Memory B cell (primary cell): ENCODE results near the gene DDC.

ENCODE experiments used
- ATAC-seq: fragments of 150-1000 bp; cut with Tn5 transposase; 2 replicates; pipeline ENCODE4 v1.10.0; 2021; ENCODE audit warnings: low read depth, mild to moderate bottlenecking, moderate library complexity
- DNase-seq, 2 donors: peaks; one replicate each; pipeline ENCODE4 v3.0.0; 2022; ENCODE audit warnings: low spot score in 2 of 2
- H3K27ac Mint-ChIP-seq: one replicate; pipeline ENCODE4 v1.8.0; 2022; ENCODE audit warnings: mild to moderate bottlenecking, moderate library complexity, mixed read lengths
- H3K27me3 Mint-ChIP-seq: one replicate; pipeline ENCODE4 v1.8.0; 2022; ENCODE audit warnings: mixed read lengths
- H3K36me3 Mint-ChIP-seq: one replicate; pipeline ENCODE4 v1.8.0; 2022; ENCODE audit warnings: mild to moderate bottlenecking, mixed read lengths
- H3K4me1 Mint-ChIP-seq: one replicate; pipeline ENCODE4 v1.8.0; 2022; ENCODE audit warnings: mixed read lengths
- H3K4me3 Mint-ChIP-seq: one replicate; pipeline ENCODE4 v1.8.0; 2022; ENCODE audit warnings: mild to moderate bottlenecking, moderate library complexity, mixed read lengths
- H3K9me3 Mint-ChIP-seq: one replicate; pipeline ENCODE4 v1.8.0; 2022; ENCODE audit warnings: mixed read lengths

The DDC gene

GRCh38 chr7:50486512-50486911, 78.7 kb downstream of the DDC start:
- Mint-ChIP-seq H3K4me3 (no peak overlapping the region), H3K27me3 (peaks cover 3% of the 10 kb centered on the region), H3K4me1 (no peaks in the 10 kb centered on the region), H3K9me3 (no peaks in the 10 kb centered on the region), H3K36me3 (no peaks in the 10 kb centered on the region), H3K27ac (no peak overlapping the region)
- no peak for ATAC-seq
- DNase-seq: no peak

GRCh38 chr7:50481867-50482266, 83.3 kb downstream of the DDC start:
- H3K4me1 Mint-ChIP-seq: no peaks in the 10 kb centered on the region
- ATAC-seq: no peak
- peaks cover 5% of the 10 kb centered on the region for H3K27me3 Mint-ChIP-seq
- H3K4me3 Mint-ChIP-seq: no peak overlapping the region
- no peak for DNase-seq
- no peaks in the 10 kb centered on the region for H3K36me3 Mint-ChIP-seq
- H3K27ac Mint-ChIP-seq: no peak overlapping the region
- no peaks in the 10 kb centered on the region for H3K9me3 Mint-ChIP-seq

- ATAC-seq (no peak), DNase-seq (no peak)
- Mint-ChIP-seq H3K4me1 (no peaks in the 10 kb centered on the region), H3K36me3 (no peaks in the 10 kb centered on the region), H3K27ac (no peak overlapping the region), H3K9me3 (no peaks in the 10 kb centered on the region), H3K4me3 (no peak overlapping the region), H3K27me3 (peaks cover 3% of the 10 kb centered on the region)
These were observed 84.4 kb downstream of the DDC start for GRCh38 chr7:50480797-50481196.

- H3K9me3 Mint-ChIP-seq: no peaks in the 10 kb centered on the region
- no peaks in the 10 kb centered on the region for H3K36me3 Mint-ChIP-seq
- H3K27ac Mint-ChIP-seq: no peak overlapping the region
- ATAC-seq (no peak), DNase-seq (no peak)
- H3K4me1 Mint-ChIP-seq: no peaks in the 10 kb centered on the region
- peaks cover 4% of the 10 kb centered on the region for H3K27me3 Mint-ChIP-seq
- no peak overlapping the region for H3K4me3 Mint-ChIP-seq
These were observed 85.3 kb downstream of the DDC start for GRCh38 chr7:50479743-50480517.

GRCh38 chr7:50477640-50478039, 87.6 kb downstream of the DDC start:
- Mint-ChIP-seq H3K27me3 (peaks cover 11% of the 10 kb centered on the region), H3K9me3 (no peaks in the 10 kb centered on the region), H3K36me3 (no peaks in the 10 kb centered on the region), H3K27ac (no peak overlapping the region), H3K4me3 (no peak overlapping the region), H3K4me1 (no peaks in the 10 kb centered on the region)
- ATAC-seq (no peak), DNase-seq (no peak)

GRCh38 chr7:50476953-50477625, 88.1 kb downstream of the DDC start:
- peaks cover 14% of the 10 kb centered on the region for H3K27me3 Mint-ChIP-seq
- ATAC-seq (no peak), DNase-seq (no peak)
- no peaks in the 10 kb centered on the region for H3K4me1 Mint-ChIP-seq
- H3K9me3 Mint-ChIP-seq: no peaks in the 10 kb centered on the region
- H3K36me3 Mint-ChIP-seq: no peaks in the 10 kb centered on the region
- H3K27ac Mint-ChIP-seq: no peak overlapping the region
- no peak overlapping the region for H3K4me3 Mint-ChIP-seq

- H3K4me1 Mint-ChIP-seq: no peaks in the 10 kb centered on the region
These were observed 89.9 kb downstream of the DDC start for GRCh38 chr7:50475340-50475739.

GRCh38 chr7:50474382-50475160, 90.6 kb downstream of the DDC start:
- ATAC-seq (no peak), DNase-seq (no peak)
- Mint-ChIP-seq H3K36me3 (no peaks in the 10 kb centered on the region), H3K27ac (no peak overlapping the region), H3K9me3 (no peaks in the 10 kb centered on the region), H3K27me3 (peaks cover 14% of the 10 kb centered on the region), H3K4me1 (no peaks in the 10 kb centered on the region), H3K4me3 (no peak overlapping the region)

More at GRCh38 chr7:50475340-50475739, 89.9 kb downstream of the DDC start:
- DNase-seq (no peak), ATAC-seq (no peak)
- Mint-ChIP-seq H3K27me3 (peaks cover 14% of the 10 kb centered on the region), H3K4me3 (no peak overlapping the region), H3K27ac (no peak overlapping the region), H3K9me3 (no peaks in the 10 kb centered on the region), H3K36me3 (no peaks in the 10 kb centered on the region)

- no peaks in the 10 kb centered on the region for H3K4me1 Mint-ChIP-seq
- H3K27me3 Mint-ChIP-seq: peaks cover 13% of the 10 kb centered on the region
- ATAC-seq: no peak
- H3K27ac Mint-ChIP-seq: no peak overlapping the region
- no peak for DNase-seq
- no peaks in the 10 kb centered on the region for H3K36me3 Mint-ChIP-seq
- H3K4me3 Mint-ChIP-seq: no peak overlapping the region
- no peaks in the 10 kb centered on the region for H3K9me3 Mint-ChIP-seq
These were observed 91.7 kb downstream of the DDC start for GRCh38 chr7:50473531-50473930.

GRCh38 chr7:50472427-50472826, 92.8 kb downstream of the DDC start:
- no peaks in the 10 kb centered on the region for H3K36me3 Mint-ChIP-seq
- H3K9me3 Mint-ChIP-seq: no peaks in the 10 kb centered on the region
- no peak overlapping the region for H3K4me3 Mint-ChIP-seq
- H3K27me3 Mint-ChIP-seq: peaks cover 15% of the 10 kb centered on the region
- ATAC-seq (no peak), DNase-seq (no peak)
- no peak overlapping the region for H3K27ac Mint-ChIP-seq
- H3K4me1 Mint-ChIP-seq: peaks cover 5% of the 10 kb centered on the region

- ATAC-seq: no peak
- Mint-ChIP-seq H3K27ac (no peak overlapping the region), H3K4me3 (no peak overlapping the region), H3K36me3 (no peaks in the 10 kb centered on the region), H3K27me3 (peaks cover 15% of the 10 kb centered on the region), H3K9me3 (no peaks in the 10 kb centered on the region), H3K4me1 (peaks cover 5% of the 10 kb centered on the region)
- no peak for DNase-seq
These were observed 93.2 kb downstream of the DDC start for GRCh38 chr7:50471970-50472369.

GRCh38 chr7:50470250-50471163, 94.7 kb downstream of the DDC start:
- no peaks in the 10 kb centered on the region for H3K9me3 Mint-ChIP-seq
- no peak overlapping the region for H3K4me3 Mint-ChIP-seq
- no peaks in the 10 kb centered on the region for H3K36me3 Mint-ChIP-seq
- H3K27ac Mint-ChIP-seq: no peak overlapping the region
- peaks cover 15% of the 10 kb centered on the region for H3K27me3 Mint-ChIP-seq
- DNase-seq (no peak), ATAC-seq (no peak)
- peaks cover 5% of the 10 kb centered on the region for H3K4me1 Mint-ChIP-seq

- Mint-ChIP-seq H3K36me3 (no peaks in the 10 kb centered on the region), H3K9me3 (no peaks in the 10 kb centered on the region), H3K27me3 (peaks cover 13% of the 10 kb centered on the region), H3K4me1 (peaks cover 5% of the 10 kb centered on the region), H3K4me3 (no peak overlapping the region), H3K27ac (no peak overlapping the region)
- DNase-seq (no peak), ATAC-seq (no peak)
These were observed 96.0 kb downstream of the DDC start for GRCh38 chr7:50469181-50469580.
